Adipocyte (in vitro differentiated cells): ENCODE data around the gene MEIS1.

ENCODE experiments used
- DNase-seq: peaks from one replicate; pipeline ENCODE4 v3.0.0-alpha.2; 2015; ENCODE audit warnings: low read depth
- H3K27me3 ChIP-seq: replicated peaks from 2 replicates; pipeline ENCODE4 v1.7.0; 2013; ENCODE audit warnings: mild to moderate bottlenecking, low read length, moderate library complexity; ENCODE audit not compliant: control insufficient read depth, insufficient read depth
- H3K36me3 ChIP-seq: 2 replicates; pipeline ENCODE4 v1.7.0; 2013; ENCODE audit warnings: low read length, mild to moderate bottlenecking, moderate library complexity; ENCODE audit not compliant: control insufficient read depth, insufficient read depth, severe bottlenecking
- H3K4me1 ChIP-seq: 2 replicates; pipeline ENCODE4 v1.7.0; 2013; ENCODE audit warnings: mild to moderate bottlenecking, low read length, moderate library complexity; ENCODE audit not compliant: control insufficient read depth, insufficient read depth
- H3K4me3 ChIP-seq: 2 replicates; pipeline ENCODE4 v1.7.0; 2013; ENCODE audit warnings: mild to moderate bottlenecking, low read length, moderate library complexity
- H3K9ac ChIP-seq: 2 replicates; pipeline ENCODE4 v1.7.0; 2013; ENCODE audit warnings: mild to moderate bottlenecking, low read length, moderate library complexity
- H3K9me3 ChIP-seq: 2 replicates; pipeline ENCODE4 v1.7.0; 2013; ENCODE audit warnings: mild to moderate bottlenecking, low read length, moderate library complexity; ENCODE audit not compliant: control insufficient read depth

Gene MEIS1

DNA sequence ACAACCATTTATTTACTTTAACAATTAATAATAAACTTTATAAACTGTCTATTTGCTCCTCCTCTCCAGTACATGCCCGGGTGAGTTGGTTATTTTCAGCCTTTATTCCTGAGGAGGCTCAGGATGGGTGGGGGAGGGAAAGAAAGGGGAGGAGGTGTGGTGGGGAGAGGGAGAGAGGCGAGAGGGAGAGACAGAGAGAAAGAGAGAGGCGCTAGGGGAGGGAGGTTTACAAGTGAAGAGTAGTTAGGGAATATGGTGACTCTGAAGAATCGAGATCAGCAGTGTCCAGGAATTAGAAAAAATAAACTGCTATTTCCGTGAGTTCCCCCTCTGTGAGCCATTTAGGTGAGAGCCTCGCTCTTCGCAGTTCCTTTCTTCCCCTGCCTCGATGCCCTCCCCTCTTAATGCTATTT is 138.9 kb downstream of the MEIS1 start:
- Histone ChIP-seq H3K4me1 (peaks cover 31% of the 10 kb centered on the region), H3K9ac (no peak overlapping the region), H3K4me3 (no peak overlapping the region), H3K36me3 (peaks cover 8% of the 10 kb centered on the region), H3K27me3 (no peaks in the 10 kb centered on the region), H3K9me3 (no peaks in the 10 kb centered on the region)
- no peak for DNase-seq

- DNase-seq, result peak; percentile 91
- peak overlapping the region; percentile 79 for H3K9ac ChIP-seq
- H3K9me3 ChIP-seq, result no peaks in the 10 kb centered on the region
- H3K36me3 ChIP-seq, result peaks cover 7% of the 10 kb centered on the region
- H3K4me1 ChIP-seq, result peaks cover 19% of the 10 kb centered on the region
- H3K27me3 ChIP-seq, result no peaks in the 10 kb centered on the region
- peak overlapping the region; percentile 82 for H3K4me3 ChIP-seq
Observed at GRCh38 chr2:66574701-66575624, 140.0 kb downstream of the MEIS1 start.

GRCh38 chr2:66575625-66576310 is 140.8 kb downstream of the MEIS1 start:
- Histone ChIP-seq H3K27me3 (peaks cover 5% of the 10 kb centered on the region), H3K4me3 (peak overlapping the region; percentile 82), H3K4me1 (peaks cover 17% of the 10 kb centered on the region), H3K36me3 (peaks cover 7% of the 10 kb centered on the region), H3K9me3 (no peaks in the 10 kb centered on the region), H3K9ac (peak overlapping the region; percentile 79)
- peak; percentile 51 for DNase-seq

DNA sequence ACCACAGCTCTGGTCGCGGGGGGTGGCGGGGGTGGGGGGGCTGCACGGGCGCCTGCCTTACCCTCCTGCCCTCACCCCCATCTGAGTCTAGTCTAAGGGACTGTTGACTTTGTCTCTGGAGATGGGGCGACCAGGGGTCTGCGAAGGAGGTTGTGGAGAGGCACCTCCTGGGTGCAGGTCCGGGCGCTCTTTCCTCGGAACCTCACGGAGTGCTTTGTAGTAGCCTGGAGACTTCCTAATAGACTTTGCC is 141.3 kb downstream of the MEIS1 start:
- H3K9me3 ChIP-seq, result no peaks in the 10 kb centered on the region
- no peak for DNase-seq
- H3K27me3 ChIP-seq, result peaks cover 9% of the 10 kb centered on the region
- peaks cover 21% of the 10 kb centered on the region for H3K4me1 ChIP-seq
- H3K9ac ChIP-seq, result peak overlapping the region; percentile 79
- peaks cover 3% of the 10 kb centered on the region for H3K36me3 ChIP-seq
- peak overlapping the region; percentile 82 for H3K4me3 ChIP-seq

- H3K4me3 ChIP-seq, result peak overlapping the region; percentile 78
- peak overlapping the region; percentile 78 for H3K9ac ChIP-seq
- H3K4me1 ChIP-seq, result peaks cover 21% of the 10 kb centered on the region
- no peaks in the 10 kb centered on the region for H3K36me3 ChIP-seq
- no peaks in the 10 kb centered on the region for H3K9me3 ChIP-seq
- H3K27me3 ChIP-seq, result peaks cover 9% of the 10 kb centered on the region
- DNase-seq, result peak; percentile 80
Observed at GRCh38 chr2:66576561-66577320, 141.8 kb downstream of the MEIS1 start.

DNA sequence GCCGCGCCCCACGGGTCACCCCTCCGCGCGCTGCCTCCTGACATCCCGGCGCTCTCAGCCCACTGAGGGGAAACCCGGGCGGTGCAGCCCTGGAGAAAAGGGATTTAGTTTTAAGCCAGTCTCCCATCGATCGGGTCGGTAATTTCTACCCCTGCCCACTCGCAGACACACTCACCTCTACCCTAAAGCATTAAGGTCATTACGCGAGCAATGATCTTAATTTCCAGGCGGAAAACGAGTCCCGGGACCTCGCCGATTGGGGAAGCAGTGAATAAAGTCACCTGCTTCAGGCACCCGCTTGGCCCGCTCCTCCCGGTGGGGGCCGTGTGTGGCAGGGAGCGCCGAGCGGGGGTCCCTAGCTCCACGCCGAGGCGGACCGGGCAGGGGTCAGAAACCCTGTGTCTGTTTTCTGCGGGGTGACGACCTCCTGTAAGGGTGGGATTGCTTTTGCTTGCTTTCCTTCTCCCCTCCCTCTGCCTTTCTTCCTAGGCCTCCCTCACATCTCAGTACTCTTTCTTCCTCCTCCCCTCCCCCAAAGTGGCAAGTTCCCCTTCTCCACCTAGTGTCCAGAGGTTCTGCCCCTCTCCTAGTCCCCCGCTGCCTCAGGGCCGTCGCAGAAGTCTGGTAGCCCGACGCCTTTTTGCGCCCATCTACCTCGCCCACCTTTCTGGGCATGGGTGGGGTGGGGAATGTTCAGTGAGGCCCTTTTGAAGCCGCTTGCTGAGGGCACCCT is 142.6 kb downstream of the MEIS1 start:
- H3K4me3 ChIP-seq, result peak overlapping the region; percentile 78
- peaks cover 9% of the 10 kb centered on the region for H3K27me3 ChIP-seq
- no peak for DNase-seq
- no peaks in the 10 kb centered on the region for H3K9me3 ChIP-seq
- H3K4me1 ChIP-seq, result peaks cover 25% of the 10 kb centered on the region
- H3K9ac ChIP-seq, result peak overlapping the region; percentile 78
- H3K36me3 ChIP-seq, result no peaks in the 10 kb centered on the region

- Histone ChIP-seq H3K9me3 (no peaks in the 10 kb centered on the region), H3K4me3 (peak overlapping the region; percentile 57), H3K27me3 (peaks cover 9% of the 10 kb centered on the region), H3K9ac (peak overlapping the region; percentile 78), H3K36me3 (no peaks in the 10 kb centered on the region), H3K4me1 (peaks cover 25% of the 10 kb centered on the region)
- DNase-seq, result no peak
Observed at GRCh38 chr2:66578054-66578686, 143.2 kb downstream of the MEIS1 start.

- Histone ChIP-seq H3K4me3 (peak overlapping the region; percentile 57), H3K27me3 (peaks cover 9% of the 10 kb centered on the region), H3K9ac (peak overlapping the region; percentile 78), H3K9me3 (no peaks in the 10 kb centered on the region), H3K4me1 (peaks cover 25% of the 10 kb centered on the region), H3K36me3 (no peaks in the 10 kb centered on the region)
- no peak for DNase-seq
Observed at GRCh38 chr2:66578687-66579106, 143.8 kb downstream of the MEIS1 start.

DNA sequence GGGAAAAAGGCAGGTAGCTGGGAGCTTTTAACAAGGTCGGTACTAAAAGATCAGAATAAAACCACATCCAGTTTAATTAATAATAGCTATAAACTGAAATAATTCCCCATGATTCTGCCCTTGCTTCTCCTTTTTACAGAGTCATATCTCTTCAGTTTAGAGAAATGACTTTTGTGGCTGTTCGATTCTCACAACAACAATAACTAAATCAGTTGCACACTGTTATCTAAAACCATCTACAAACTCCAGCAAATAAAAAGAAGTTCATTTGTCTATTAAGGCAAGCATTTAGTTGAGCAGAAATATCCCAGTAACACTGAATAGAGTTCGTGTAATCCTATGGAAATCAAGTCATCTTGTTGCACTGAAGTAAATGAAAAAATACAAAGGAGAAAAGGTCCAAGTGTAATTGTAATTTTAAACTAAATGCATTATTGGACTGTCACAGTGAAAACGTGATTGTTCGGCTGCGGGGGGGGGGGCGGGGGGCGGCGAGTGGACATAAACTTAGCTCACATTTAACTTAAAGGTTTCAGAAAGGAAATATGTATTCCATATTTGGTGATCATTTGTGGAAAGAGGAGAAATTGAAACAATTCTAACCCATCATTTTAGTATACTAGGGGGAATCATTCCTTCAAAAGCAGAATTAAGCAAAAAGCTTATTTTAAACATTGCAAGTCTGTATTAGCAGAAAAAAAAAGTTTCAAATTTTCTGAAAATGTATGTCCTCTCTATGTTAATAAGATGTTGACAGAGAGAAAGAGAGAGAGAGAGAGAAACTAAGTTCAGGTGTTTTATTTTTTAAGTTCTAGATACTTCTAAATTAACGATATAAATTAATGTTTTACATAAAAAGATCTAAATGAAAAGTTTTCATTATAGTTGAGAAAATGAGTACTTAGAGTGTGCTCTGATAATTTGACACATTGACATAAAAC is 144.5 kb downstream of the MEIS1 start:
- Histone ChIP-seq H3K36me3 (no peaks in the 10 kb centered on the region), H3K4me1 (peaks cover 25% of the 10 kb centered on the region), H3K4me3 (no peak overlapping the region), H3K9ac (no peak overlapping the region), H3K27me3 (peaks cover 9% of the 10 kb centered on the region), H3K9me3 (no peaks in the 10 kb centered on the region)
- no peak for DNase-seq
